ENCODE measurements around the gene ZBTB18. TPM values are rescaled to one million over a fixed set of nuclear protein-coding genes. Genes with fewer than 3 reads are reported as not detected.
"Not testable (repeated sequence)": the region's sequence is repeated elsewhere in the genome, so short reads cannot be mapped to it uniquely, and the experiment has no call there.

Gene ZBTB18
- total RNA-seq, 1 experiment from 2014 or later: 1.8 TPM

DNA sequence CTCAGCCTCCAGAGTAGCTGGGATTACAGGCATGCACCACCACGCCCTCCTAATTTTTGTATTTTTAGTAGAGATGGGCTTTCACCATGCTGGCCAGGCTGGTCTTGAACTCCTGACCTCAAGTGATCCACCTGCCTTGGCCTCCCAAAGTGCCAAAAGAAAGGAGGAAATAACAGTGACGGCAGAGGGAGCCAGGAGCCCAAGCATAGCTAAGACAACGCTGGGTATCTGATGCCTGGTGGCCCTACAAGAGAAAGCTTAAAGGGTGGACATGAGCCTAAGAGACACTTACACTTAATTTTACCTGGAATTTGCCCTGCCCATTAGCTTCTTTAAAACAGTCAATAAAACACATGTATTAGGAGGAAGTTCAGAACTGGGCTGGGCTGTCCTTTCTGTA lies 36.2 kb upstream of the ZBTB18 start:
- H3K9ac ChIP-seq (ENCODE audit: low read length); ATAC-seq; POLR2A ChIA-PET; H4K20me1 ChIP-seq (ENCODE audit: insufficient read depth); H3K4me1 ChIP-seq (ENCODE audit: control insufficient read depth in 1 of 2, insufficient read depth in 2 of 2, low read length in 2 of 2); H3K9me3 ChIP-seq (ENCODE audit: control insufficient read depth in 1 of 2, insufficient read depth in 1 of 2, low read depth in 1 of 2, low read length in 2 of 2); DNase-seq (ENCODE audit: low read depth, low spot score); H3K4me3 ChIP-seq (replicated peaks in 1 of 2; ENCODE audit: low read depth in 1 of 2, low read length in 2 of 2); H3K9me2 ChIP-seq (ENCODE audit: insufficient read depth); H2AFZ ChIP-seq (ENCODE audit: low read depth, low read length, poor library complexity, severe bottlenecking); RAD21 ChIA-PET (ENCODE audit: low non-redundant PET in 1 of 2, low total read pairs in 2 of 2, uncharacterized antibody in 2 of 2, unreplicated experiment in 2 of 2); H3K4me2 ChIP-seq (ENCODE audit: low read length); H3K27ac ChIP-seq (ENCODE audit: low read depth, low read length); CTCF ChIA-PET; H3K36me3 ChIP-seq (ENCODE audit: control insufficient read depth in 1 of 2, insufficient read depth in 2 of 2, low read length in 2 of 2); H3K79me2 ChIP-seq (ENCODE audit: insufficient read depth, low read length); BruUV-seq (replicated peaks): not testable (repeated sequence)
- H3K27me3 ChIP-seq (ENCODE audit: insufficient read depth, low read length): peaks cover 49% of the 10 kb centered on the region
- intact Hi-C loops (cut with micrococcal nuclease): loop anchor here (10.0 kb wide), 1 partner anchor 260 kb away; no protein-coding TSS in a partner anchor
- peak; percentile 52 for TF ChIP-seq RAD21 (IDR thresholded peaks at IDR 0.05; ENCODE audit: low read depth)
- TF ChIP-seq, protein P1, sequence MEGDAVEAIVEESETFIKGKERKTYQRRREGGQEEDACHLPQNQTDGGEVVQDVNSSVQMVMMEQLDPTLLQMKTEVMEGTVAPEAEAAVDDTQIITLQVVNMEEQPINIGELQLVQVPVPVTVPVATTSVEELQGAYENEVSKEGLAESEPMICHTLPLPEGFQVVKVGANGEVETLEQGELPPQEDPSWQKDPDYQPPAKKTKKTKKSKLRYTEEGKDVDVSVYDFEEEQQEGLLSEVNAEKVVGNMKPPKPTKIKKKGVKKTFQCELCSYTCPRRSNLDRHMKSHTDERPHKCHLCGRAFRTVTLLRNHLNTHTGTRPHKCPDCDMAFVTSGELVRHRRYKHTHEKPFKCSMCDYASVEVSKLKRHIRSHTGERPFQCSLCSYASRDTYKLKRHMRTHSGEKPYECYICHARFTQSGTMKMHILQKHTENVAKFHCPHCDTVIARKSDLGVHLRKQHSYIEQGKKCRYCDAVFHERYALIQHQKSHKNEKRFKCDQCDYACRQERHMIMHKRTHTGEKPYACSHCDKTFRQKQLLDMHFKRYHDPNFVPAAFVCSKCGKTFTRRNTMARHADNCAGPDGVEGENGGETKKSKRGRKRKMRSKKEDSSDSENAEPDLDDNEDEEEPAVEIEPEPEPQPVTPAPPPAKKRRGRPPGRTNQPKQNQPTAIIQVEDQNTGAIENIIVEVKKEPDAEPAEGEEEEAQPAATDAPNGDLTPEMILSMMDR (IDR thresholded peaks at IDR 0.05 in 2 of 3, conservative IDR thresholded peaks at IDR 0.05 in 1 of 3; ENCODE audit: borderline replicate concordance in 1 of 3, insufficient read depth in 1 of 3, low read depth in 2 of 3, low read length in 2 of 3): peak in 1 of 3 experiments; percentile 43; a peak in 1 of 6 replicates

GRCh38 chr1:244019982-244020485 lies 31.0 kb upstream of the ZBTB18 start:
- DNase-seq (ENCODE audit: low read depth, low spot score): no peak
- no peaks in the 10 kb centered on the region for H3K79me2 ChIP-seq (ENCODE audit: insufficient read depth, low read length)
- RAD21 ChIA-PET (ENCODE audit: low non-redundant PET in 1 of 2, low total read pairs in 2 of 2, uncharacterized antibody in 2 of 2, unreplicated experiment in 2 of 2): no interaction called here
- no TSS peak for BruUV-seq (replicated peaks)
- H3K9me2 ChIP-seq (ENCODE audit: insufficient read depth): no peaks in the 10 kb centered on the region
- no peak overlapping the region for H3K4me3 ChIP-seq (replicated peaks in 1 of 2; ENCODE audit: low read depth in 1 of 2, low read length in 2 of 2)
- CTCF ChIA-PET: no interaction called here
- no peaks in the 10 kb centered on the region for H3K36me3 ChIP-seq (ENCODE audit: control insufficient read depth in 1 of 2, insufficient read depth in 2 of 2, low read length in 2 of 2)
- H3K27me3 ChIP-seq (ENCODE audit: insufficient read depth, low read length): peaks cover 22% of the 10 kb centered on the region; the same call in 1 of the 2 replicates
- POLR2A ChIA-PET: no interaction called here
- no peaks in the 10 kb centered on the region for H3K4me1 ChIP-seq (ENCODE audit: control insufficient read depth in 1 of 2, insufficient read depth in 2 of 2, low read length in 2 of 2)
- H3K9me3 ChIP-seq (ENCODE audit: control insufficient read depth in 1 of 2, insufficient read depth in 1 of 2, low read depth in 1 of 2, low read length in 2 of 2): no peaks in the 10 kb centered on the region
- intact Hi-C loops (cut with micrococcal nuclease): loop anchor here (10.0 kb wide), 1 partner anchor 255 kb away; no protein-coding TSS in a partner anchor
- H4K20me1 ChIP-seq (ENCODE audit: insufficient read depth): no peaks in the 10 kb centered on the region
- no peak for ATAC-seq
- no peak overlapping the region for H3K9ac ChIP-seq (ENCODE audit: low read length)
- no peak overlapping the region for H3K4me2 ChIP-seq (ENCODE audit: low read length)
- no peak overlapping the region for H2AFZ ChIP-seq (ENCODE audit: low read depth, low read length, poor library complexity, severe bottlenecking)
- H3K27ac ChIP-seq (ENCODE audit: low read depth, low read length): no peak overlapping the region
- TF ChIP-seq POLR2AphosphoS5 (IDR thresholded peaks at IDR 0.05; ENCODE audit: low read depth, low read length) (no peak), TCF7L2 (IDR thresholded peaks at IDR 0.05; ENCODE audit: borderline replicate concordance, extremely low read depth, insufficient read depth, insufficient read length) (no peak), YY1 (IDR thresholded peaks at IDR 0.05; ENCODE audit: extremely low read depth, insufficient replicate concordance, low read depth, low read length) (no peak), EZH2 (IDR thresholded peaks at IDR 0.05) (no peak), FOSL1 (IDR thresholded peaks at IDR 0.05; ENCODE audit: low read depth) (no peak), ELF1 (IDR thresholded peaks at IDR 0.05; ENCODE audit: borderline replicate concordance, low read depth) (no peak), SIN3A (IDR thresholded peaks at IDR 0.05; ENCODE audit: low read depth) (no peak), ZBTB33 (IDR thresholded peaks at IDR 0.05; ENCODE audit: extremely low read depth, insufficient replicate concordance, low read length) (no peak), EZH2phosphoT487 (IDR thresholded peaks at IDR 0.05; ENCODE audit: borderline replicate concordance) (no peak), EGR1 (IDR thresholded peaks at IDR 0.05; ENCODE audit: low read depth) (no peak), ZFX (IDR thresholded peaks at IDR 0.05) (no peak)
- TF ChIP-seq, protein P2, sequence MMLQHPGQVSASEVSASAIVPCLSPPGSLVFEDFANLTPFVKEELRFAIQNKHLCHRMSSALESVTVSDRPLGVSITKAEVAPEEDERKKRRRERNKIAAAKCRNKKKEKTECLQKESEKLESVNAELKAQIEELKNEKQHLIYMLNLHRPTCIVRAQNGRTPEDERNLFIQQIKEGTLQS (IDR thresholded peaks at IDR 0.05): no peak

Data from HCT116 (cell line).